ENCODE results near the gene DIAPH2.

DIAPH2 gene

DNA sequence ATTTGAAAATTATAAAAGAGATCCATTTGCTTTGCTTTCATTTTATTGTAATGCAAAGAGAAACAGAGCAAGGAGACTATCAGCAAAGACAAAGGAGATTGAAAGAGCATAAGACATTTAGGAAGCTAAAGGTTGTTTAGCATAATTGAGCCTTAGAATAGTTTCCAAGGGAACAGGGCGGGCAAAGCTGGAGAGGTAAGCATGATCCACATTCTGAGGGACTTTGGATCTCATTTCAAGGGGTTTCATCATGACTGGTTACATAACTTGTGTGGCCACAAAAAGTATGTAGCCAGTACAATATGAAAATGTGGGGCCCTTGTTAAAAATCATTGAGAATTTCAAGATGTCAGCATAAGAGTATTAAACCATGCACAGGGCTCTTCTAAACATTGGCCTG lies 605.6 kb downstream of the DIAPH2 start:
- no peak for DNase-seq (ENCODE audit: low spot score)
- TF ChIP-seq, protein P1, sequence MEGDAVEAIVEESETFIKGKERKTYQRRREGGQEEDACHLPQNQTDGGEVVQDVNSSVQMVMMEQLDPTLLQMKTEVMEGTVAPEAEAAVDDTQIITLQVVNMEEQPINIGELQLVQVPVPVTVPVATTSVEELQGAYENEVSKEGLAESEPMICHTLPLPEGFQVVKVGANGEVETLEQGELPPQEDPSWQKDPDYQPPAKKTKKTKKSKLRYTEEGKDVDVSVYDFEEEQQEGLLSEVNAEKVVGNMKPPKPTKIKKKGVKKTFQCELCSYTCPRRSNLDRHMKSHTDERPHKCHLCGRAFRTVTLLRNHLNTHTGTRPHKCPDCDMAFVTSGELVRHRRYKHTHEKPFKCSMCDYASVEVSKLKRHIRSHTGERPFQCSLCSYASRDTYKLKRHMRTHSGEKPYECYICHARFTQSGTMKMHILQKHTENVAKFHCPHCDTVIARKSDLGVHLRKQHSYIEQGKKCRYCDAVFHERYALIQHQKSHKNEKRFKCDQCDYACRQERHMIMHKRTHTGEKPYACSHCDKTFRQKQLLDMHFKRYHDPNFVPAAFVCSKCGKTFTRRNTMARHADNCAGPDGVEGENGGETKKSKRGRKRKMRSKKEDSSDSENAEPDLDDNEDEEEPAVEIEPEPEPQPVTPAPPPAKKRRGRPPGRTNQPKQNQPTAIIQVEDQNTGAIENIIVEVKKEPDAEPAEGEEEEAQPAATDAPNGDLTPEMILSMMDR (IDR thresholded peaks at IDR 0.05; ENCODE audit: extremely low read depth, missing control alignments): no peak

DNA sequence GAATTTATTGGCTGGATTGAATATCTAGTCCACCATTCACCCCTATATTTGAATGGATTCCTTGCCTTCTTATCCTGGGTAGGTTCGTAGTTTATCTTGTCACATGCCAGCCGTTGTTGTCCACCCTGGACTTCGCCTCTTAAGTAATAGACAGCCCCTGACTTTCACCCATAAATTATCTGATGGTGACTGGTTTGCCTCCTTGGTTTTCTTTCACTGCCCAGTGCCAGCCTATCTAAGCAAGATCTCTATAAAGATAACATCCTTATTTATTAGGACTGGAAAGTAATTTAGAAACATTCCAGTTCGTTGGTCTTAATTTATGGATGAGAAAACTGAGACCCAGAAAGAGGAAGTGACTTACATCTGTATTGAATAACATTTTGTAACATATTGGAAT lies 609.4 kb downstream of the DIAPH2 start:
- DNase-seq (ENCODE audit: low spot score): no peak
- TF ChIP-seq, protein P1 (IDR thresholded peaks at IDR 0.05; ENCODE audit: extremely low read depth, missing control alignments): no peak

DNA sequence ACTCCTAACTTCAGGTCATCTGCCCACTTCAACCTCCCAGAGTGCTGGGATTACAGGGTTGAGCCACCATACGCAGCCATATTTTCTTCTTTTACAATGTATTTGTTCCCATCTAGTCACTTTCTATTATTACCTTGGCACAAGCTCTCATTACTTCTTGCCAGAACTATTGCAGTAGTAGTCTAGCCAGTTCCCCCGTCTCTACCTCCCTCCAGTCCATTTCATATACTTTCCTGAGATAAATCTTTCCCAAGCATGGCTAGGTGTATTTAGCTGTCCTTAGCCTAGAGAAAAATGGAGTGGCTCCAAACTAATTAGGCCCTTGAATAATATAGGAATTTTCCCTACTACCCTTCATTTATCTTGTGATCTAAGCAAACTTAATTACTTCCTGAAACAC lies 611.3 kb downstream of the DIAPH2 start:
- TF ChIP-seq, protein P1 (IDR thresholded peaks at IDR 0.05; ENCODE audit: extremely low read depth, missing control alignments): no peak
- no peak for DNase-seq (ENCODE audit: low spot score)

DNA sequence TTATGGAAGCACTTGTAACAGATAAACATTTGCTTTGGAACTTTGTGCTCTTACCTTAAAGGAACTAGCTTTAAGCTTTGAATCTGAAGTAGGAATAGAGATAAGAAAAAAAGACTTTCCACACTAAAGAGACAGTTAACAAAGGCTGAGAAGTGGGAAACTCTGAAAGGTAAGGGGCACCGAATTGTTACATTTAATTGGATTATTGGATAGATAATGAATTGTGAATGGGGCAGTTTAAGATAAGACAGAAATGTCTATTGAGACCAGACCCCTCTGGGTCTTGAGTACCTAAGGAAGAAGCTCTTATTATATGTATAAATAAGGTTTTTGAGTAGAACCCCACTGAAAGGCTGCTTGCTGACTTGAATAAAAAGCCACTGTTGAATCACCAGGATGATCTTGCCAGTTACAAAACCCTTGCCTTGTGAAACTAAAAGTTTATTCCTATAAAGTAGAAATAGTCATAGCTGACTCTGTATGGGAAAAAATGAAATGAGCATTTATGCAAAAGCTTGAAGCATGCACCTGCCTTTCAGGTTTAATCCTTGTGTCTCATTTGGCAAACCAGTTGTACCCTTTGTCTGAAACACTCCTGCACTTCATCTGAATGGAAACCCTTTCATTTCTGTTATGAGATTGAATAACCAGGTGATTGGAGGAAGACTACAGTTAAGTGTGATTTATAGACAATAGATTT lies 622.3 kb downstream of the DIAPH2 start:
- no peak for DNase-seq (ENCODE audit: low spot score)

DNA sequence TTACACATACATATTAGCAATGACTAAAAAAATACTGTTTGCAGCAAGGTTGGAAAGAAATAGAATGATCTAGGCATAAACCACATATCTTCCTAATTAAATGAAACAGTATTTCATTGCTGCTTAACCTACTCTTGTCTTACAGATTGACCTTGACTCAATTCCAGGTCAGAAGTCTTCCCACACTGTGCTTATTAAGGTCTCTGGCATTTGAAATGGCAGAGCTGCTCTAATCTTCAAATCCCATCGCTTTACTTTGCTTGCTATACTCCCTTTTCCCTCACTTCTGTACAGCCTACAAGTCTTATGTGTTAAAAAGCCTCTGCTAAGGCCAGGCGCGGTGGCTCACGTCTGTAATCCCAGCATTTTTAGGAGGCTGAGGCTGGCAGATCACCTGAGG lies 623.5 kb downstream of the DIAPH2 start:
- TF ChIP-seq, protein P1 (IDR thresholded peaks at IDR 0.05; ENCODE audit: extremely low read depth, missing control alignments): no peak

More for the DNA sequence above, 622.3 kb downstream of the DIAPH2 start:
- TF ChIP-seq, protein P1 (IDR thresholded peaks at IDR 0.05; ENCODE audit: extremely low read depth, missing control alignments): no peak

DNA sequence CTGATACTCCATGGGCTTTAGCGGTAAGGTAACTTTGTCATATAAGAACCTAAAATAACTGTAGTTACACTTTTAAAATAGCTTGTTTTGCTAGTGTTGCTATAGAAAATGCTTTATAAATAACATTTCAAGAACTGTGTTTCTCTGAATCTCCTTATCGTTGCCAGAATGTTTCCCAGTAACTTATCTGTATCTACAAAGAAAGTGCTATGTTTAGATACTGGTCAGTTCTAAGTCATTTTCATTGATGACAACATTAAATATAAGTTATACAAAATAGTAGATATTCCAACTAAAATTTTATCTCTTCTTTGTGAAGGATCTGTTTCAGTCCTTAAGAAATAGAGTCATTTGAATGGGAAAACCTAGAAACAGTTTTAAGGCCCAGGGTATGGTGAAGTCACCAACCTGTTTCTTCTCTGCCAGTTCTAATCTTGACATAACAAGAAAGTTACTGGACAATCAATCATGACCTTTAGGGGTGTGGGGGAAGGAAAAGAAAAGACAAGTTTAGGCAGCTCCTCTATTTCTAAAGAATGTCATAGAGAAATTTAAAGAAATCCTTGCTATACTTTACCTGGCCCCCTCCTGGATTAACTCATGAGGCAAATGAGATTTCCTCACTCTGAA lies 625.0 kb downstream of the DIAPH2 start:
- TF ChIP-seq, protein P1 (IDR thresholded peaks at IDR 0.05; ENCODE audit: extremely low read depth, missing control alignments): no peak
- DNase-seq (ENCODE audit: low spot score): no peak

More for the DNA sequence above, 623.5 kb downstream of the DIAPH2 start:
- no peak for DNase-seq (ENCODE audit: low spot score)

DNA sequence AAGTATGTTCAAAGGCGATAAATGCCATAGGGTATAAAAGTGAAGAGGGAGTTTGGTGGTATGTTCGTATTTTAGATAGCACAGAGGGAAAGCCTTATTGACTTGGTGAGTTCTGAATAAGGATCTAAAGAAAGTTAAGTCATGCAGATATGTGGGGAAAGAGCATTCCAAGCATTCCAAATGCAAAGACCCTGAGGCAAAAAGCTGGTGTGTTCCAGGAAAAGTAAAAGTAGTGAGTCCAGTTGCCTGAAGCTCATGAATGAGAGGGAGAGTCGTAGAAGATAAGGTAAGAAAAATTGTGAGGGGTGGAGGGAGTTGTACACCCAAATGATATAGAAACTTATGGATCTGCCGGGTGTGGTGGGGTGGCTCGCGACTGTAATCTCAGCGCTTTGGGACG lies 625.7 kb downstream of the DIAPH2 start:
- DNase-seq (ENCODE audit: low spot score): no peak
- TF ChIP-seq, protein P1 (IDR thresholded peaks at IDR 0.05; ENCODE audit: extremely low read depth, missing control alignments): no peak

Measured in GM20000 (cell line).